NCI-H1092 treated with DMSO at 0.1 percent for 48 hours (cell line): Measurements from ENCODE around the gene UGT1A7.

Experiments used
- DNase-seq: peaks from one replicate; lab custom pipeline; 2025; lab: John Stamatoyannopoulos, UW

The UGT1A7 gene

GRCh38 chr2:233799087-233799665 lies 117.5 kb downstream of the UGT1A7 start:
- no peak for DNase-seq

- no peak for DNase-seq
Measured at GRCh38 chr2:233799716-233800115, 118.0 kb downstream of the UGT1A7 start.

- no peak for DNase-seq
Measured at GRCh38 chr2:233800208-233800607, 118.5 kb downstream of the UGT1A7 start.

- no peak for DNase-seq
Measured at GRCh38 chr2:233801357-233802131, 119.8 kb downstream of the UGT1A7 start.

GRCh38 chr2:233802132-233802815 lies 120.6 kb downstream of the UGT1A7 start:
- DNase-seq = no peak

GRCh38 chr2:233803292-233803911 lies 121.7 kb downstream of the UGT1A7 start:
- DNase-seq = no peak

- DNase-seq = no peak
Measured at GRCh38 chr2:233803994-233804393, 122.3 kb downstream of the UGT1A7 start.

- DNase-seq = no peak
Measured at GRCh38 chr2:233807215-233807865, 125.6 kb downstream of the UGT1A7 start.

- no peak for DNase-seq
Measured at GRCh38 chr2:233807966-233808935, 126.5 kb downstream of the UGT1A7 start.

GRCh38 chr2:233810385-233810784 lies 128.7 kb downstream of the UGT1A7 start:
- DNase-seq = no peak

GRCh38 chr2:233811087-233811486 lies 129.4 kb downstream of the UGT1A7 start:
- no peak for DNase-seq

- DNase-seq = no peak
Measured at GRCh38 chr2:233811732-233812131, 130.0 kb downstream of the UGT1A7 start.

GRCh38 chr2:233813236-233814055 lies 131.7 kb downstream of the UGT1A7 start:
- DNase-seq = no peak

GRCh38 chr2:233814056-233814835 lies 132.5 kb downstream of the UGT1A7 start:
- DNase-seq = peak; percentile 2

- DNase-seq = no peak
Measured at GRCh38 chr2:233815861-233816260, 134.2 kb downstream of the UGT1A7 start.

- no peak for DNase-seq
Measured at GRCh38 chr2:233816334-233816733, 134.6 kb downstream of the UGT1A7 start.

GRCh38 chr2:233816771-233817170 lies 135.1 kb downstream of the UGT1A7 start:
- DNase-seq = no peak

GRCh38 chr2:233817361-233817911 lies 135.7 kb downstream of the UGT1A7 start:
- DNase-seq = no peak
